ENCODE data around the gene LIPI.
"Not testable (repeated sequence)": the region's sequence is repeated elsewhere in the genome, so short reads cannot be mapped to it uniquely, and the experiment has no call there.

LIPI gene

DNA sequence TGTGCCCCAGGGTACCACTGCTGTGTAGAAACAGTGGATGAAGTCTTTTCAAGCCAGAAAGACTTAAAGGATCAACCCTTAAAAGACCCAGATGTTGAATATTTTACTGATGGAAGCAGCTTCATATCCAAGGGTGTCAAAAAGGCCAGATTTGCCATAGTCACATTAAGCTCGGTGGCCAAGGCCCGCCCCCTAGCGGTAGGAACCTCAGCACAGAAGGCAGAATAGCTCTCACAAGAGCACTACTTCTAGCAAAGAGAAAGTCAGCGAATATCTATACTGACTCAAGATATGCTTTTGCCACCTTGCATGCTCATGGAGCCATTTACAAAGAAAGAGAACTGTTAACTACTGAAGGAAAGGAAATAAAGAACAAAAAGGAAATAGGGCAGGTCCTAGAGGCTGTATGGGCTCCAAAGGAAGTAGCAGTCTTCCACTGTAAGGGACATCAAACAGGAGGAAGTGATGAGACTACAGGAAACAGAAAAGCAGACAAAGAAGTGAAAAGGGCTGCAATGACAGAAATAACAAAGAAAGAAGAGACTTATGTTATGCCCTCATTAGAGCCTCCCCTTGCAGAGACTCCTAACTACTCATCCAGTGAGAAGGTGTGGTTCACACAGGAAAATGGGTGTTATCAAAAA lies 90.5 kb downstream of the LIPI start:
- Histone ChIP-seq H3K4me1 (ENCODE audit: control insufficient read depth in 5 of 5, insufficient read depth in 5 of 5, low read length in 5 of 5) (no peaks in the 10 kb centered on the region), H3K27ac (ENCODE audit: low read depth, low read length) (no peak overlapping the region), H3K9me3 (ENCODE audit: control insufficient read depth in 5 of 5, low read length in 5 of 5) (peaks cover 0 to 2% (median 0%) of the 10 kb centered on the region in 5 donors), H3K36me3 (ENCODE audit: control insufficient read depth in 5 of 5, insufficient read depth in 5 of 5, low read length in 5 of 5) (no peaks in the 10 kb centered on the region), H3K9ac (ENCODE audit: low read length in 5 of 5) (no peak overlapping the region), H3K4me3 (ENCODE audit: low read depth in 1 of 5, low read length in 5 of 5) (no peak overlapping the region), H3K27me3 (ENCODE audit: control insufficient read depth in 5 of 5, insufficient read depth in 4 of 5, low read length in 5 of 5) (no peaks in the 10 kb centered on the region)

DNA sequence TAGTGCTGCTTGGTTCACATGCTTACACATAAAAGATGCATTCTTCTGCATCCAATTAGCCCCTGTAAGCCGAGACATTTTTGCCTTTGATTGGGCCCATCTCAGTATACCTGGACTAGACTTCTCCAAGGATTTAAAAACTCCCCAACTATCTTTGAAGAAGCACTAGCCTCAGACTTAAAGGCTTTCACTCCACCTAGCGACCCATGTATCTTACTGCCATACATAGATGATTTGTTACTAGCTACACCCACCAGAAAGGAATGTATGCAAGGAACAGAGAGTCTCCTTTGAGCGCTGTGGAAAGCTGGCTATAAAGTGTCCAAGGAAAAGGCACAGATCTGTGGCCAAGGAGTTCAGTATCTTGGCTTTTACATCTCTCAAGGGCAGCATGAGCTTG lies 91.7 kb downstream of the LIPI start:
- no peaks in the 10 kb centered on the region for H3K36me3 ChIP-seq (ENCODE audit: control insufficient read depth in 5 of 5, insufficient read depth in 5 of 5, low read length in 5 of 5)
- no peaks in the 10 kb centered on the region for H3K4me1 ChIP-seq (ENCODE audit: control insufficient read depth in 5 of 5, insufficient read depth in 5 of 5, low read length in 5 of 5)
- no peak overlapping the region for H3K4me3 ChIP-seq (ENCODE audit: low read depth in 1 of 5, low read length in 5 of 5)
- peaks cover 0 to 2% (median 0%) of the 10 kb centered on the region in 5 donors for H3K9me3 ChIP-seq (ENCODE audit: control insufficient read depth in 5 of 5, low read length in 5 of 5)
- H3K27me3 ChIP-seq (ENCODE audit: control insufficient read depth in 5 of 5, insufficient read depth in 4 of 5, low read length in 5 of 5): no peaks in the 10 kb centered on the region
- H3K27ac ChIP-seq (ENCODE audit: low read depth, low read length): no peak overlapping the region
- no peak overlapping the region for H3K9ac ChIP-seq (ENCODE audit: low read length in 5 of 5)

DNA sequence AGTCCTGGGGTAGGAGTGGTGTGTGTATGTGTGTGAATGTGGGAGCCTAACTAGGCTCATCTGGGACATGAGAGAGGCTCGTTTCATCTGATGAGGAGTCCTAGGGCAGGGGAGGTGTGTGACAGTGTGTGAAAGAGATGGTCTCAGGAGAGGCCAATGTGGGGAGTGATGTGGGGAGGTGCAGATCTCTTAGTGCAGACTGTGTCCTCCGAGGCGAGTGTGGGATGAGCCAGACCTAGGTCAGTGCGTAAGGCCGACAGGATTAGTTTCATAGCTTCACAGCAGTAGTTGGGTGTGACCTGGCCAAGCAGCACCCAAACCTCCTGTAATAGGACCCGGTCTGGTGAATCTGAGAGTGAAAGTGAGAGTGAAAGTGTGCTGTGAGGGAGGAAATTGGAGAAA lies 94.7 kb downstream of the LIPI start:
- H3K4me3 ChIP-seq (ENCODE audit: low read depth in 1 of 5, low read length in 5 of 5): no peak overlapping the region
- no peak overlapping the region for H3K27ac ChIP-seq (ENCODE audit: low read depth, low read length)
- no peaks in the 10 kb centered on the region for H3K9me3 ChIP-seq (ENCODE audit: control insufficient read depth in 5 of 5, low read length in 5 of 5)
- no peak overlapping the region for H3K9ac ChIP-seq (ENCODE audit: low read length in 5 of 5)
- no peaks in the 10 kb centered on the region for H3K27me3 ChIP-seq (ENCODE audit: control insufficient read depth in 5 of 5, insufficient read depth in 4 of 5, low read length in 5 of 5)
- no peaks in the 10 kb centered on the region for H3K36me3 ChIP-seq (ENCODE audit: control insufficient read depth in 5 of 5, insufficient read depth in 5 of 5, low read length in 5 of 5)
- no peaks in the 10 kb centered on the region for H3K4me1 ChIP-seq (ENCODE audit: control insufficient read depth in 5 of 5, insufficient read depth in 5 of 5, low read length in 5 of 5)

DNA sequence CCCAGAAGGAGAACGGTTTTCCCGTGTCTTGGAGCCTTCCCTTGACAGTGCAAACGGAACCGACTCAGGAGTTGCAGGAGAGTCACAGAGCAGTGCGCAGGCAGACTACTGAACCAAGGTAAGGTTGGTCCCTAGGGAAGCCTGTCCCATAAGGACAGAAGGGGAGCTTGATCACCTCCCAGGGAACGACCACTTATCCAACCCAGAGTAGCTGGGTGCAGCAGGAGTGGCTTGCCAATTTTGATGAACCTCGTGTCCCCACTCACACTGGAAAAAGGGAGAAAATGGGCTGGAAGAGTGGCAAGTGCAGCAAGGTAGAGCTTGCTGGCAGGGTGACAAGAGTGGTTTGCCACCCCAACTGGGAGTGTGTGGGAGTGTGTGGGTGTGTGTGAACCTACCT lies 95.1 kb downstream of the LIPI start:
- no peak overlapping the region for H3K27ac ChIP-seq (ENCODE audit: low read depth, low read length)
- no peaks in the 10 kb centered on the region for H3K36me3 ChIP-seq (ENCODE audit: control insufficient read depth in 5 of 5, insufficient read depth in 5 of 5, low read length in 5 of 5)
- H3K4me1 ChIP-seq (ENCODE audit: control insufficient read depth in 5 of 5, insufficient read depth in 5 of 5, low read length in 5 of 5): no peaks in the 10 kb centered on the region
- H3K27me3 ChIP-seq (ENCODE audit: control insufficient read depth in 5 of 5, insufficient read depth in 4 of 5, low read length in 5 of 5): no peaks in the 10 kb centered on the region
- no peak overlapping the region for H3K4me3 ChIP-seq (ENCODE audit: low read depth in 1 of 5, low read length in 5 of 5)
- H3K9me3 ChIP-seq (ENCODE audit: control insufficient read depth in 5 of 5, low read length in 5 of 5): no peaks in the 10 kb centered on the region
- H3K9ac ChIP-seq (ENCODE audit: low read length in 5 of 5): no peak overlapping the region

DNA sequence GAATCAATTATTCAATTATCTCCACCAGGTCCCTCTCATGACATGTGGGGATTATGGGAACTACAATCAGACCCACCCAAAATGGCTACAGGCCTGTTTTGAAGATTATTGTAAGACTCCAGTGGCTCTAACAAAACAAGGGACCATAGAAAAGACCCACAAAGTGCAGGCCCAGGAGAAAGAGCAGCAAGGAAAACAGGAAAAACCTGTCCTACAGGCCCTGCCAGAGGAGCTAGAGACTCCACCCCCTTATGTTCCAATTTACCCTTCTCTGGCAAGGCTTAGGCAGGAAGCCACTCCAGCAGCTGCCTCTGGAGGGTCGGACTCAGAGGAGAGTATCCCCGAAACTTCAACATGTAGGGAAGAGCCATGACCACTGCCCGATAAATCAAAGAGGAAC lies 96.5 kb downstream of the LIPI start:
- Histone ChIP-seq H3K9ac (ENCODE audit: low read length in 5 of 5) (no peak overlapping the region), H3K4me1 (ENCODE audit: control insufficient read depth in 5 of 5, insufficient read depth in 5 of 5, low read length in 5 of 5) (no peaks in the 10 kb centered on the region), H3K27ac (ENCODE audit: low read depth, low read length) (no peak overlapping the region)

DNA sequence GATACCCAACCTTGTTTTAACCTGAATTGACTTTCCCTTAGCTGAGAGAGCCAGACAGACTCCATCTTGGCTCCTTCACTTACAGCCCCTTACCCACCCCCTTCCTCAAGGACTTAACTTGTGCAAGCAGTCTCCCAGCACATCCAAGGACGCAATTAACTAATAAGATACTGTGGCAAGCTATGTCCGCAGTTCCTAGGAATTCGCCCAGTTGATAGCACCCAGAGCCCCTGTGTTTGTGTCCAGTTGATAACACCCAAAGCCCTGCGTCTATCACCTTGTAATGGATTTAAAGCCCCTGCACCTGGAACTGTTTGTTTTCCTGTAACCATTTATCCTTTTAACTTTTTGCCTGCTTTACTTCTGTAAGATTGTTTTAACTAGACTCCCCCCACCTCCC lies 106.2 kb downstream of the LIPI start:
- H3K27me3 ChIP-seq (ENCODE audit: control insufficient read depth in 5 of 5, insufficient read depth in 4 of 5, low read length in 5 of 5); H3K27ac ChIP-seq (ENCODE audit: low read depth, low read length); H3K36me3 ChIP-seq (ENCODE audit: control insufficient read depth in 5 of 5, insufficient read depth in 5 of 5, low read length in 5 of 5); H3K4me3 ChIP-seq (ENCODE audit: low read depth in 1 of 5, low read length in 5 of 5); H3K9me3 ChIP-seq (ENCODE audit: control insufficient read depth in 5 of 5, low read length in 5 of 5); H3K9ac ChIP-seq (ENCODE audit: low read length in 5 of 5); H3K4me1 ChIP-seq (ENCODE audit: control insufficient read depth in 5 of 5, insufficient read depth in 5 of 5, low read length in 5 of 5): not testable (repeated sequence)

More for the DNA sequence above, 96.5 kb downstream of the LIPI start:
- H3K36me3 ChIP-seq (ENCODE audit: control insufficient read depth in 5 of 5, insufficient read depth in 5 of 5, low read length in 5 of 5): no peaks in the 10 kb centered on the region
- no peak overlapping the region for H3K4me3 ChIP-seq (ENCODE audit: low read depth in 1 of 5, low read length in 5 of 5)
- no peaks in the 10 kb centered on the region for H3K27me3 ChIP-seq (ENCODE audit: control insufficient read depth in 5 of 5, insufficient read depth in 4 of 5, low read length in 5 of 5)
- no peaks in the 10 kb centered on the region for H3K9me3 ChIP-seq (ENCODE audit: control insufficient read depth in 5 of 5, low read length in 5 of 5)

DNA sequence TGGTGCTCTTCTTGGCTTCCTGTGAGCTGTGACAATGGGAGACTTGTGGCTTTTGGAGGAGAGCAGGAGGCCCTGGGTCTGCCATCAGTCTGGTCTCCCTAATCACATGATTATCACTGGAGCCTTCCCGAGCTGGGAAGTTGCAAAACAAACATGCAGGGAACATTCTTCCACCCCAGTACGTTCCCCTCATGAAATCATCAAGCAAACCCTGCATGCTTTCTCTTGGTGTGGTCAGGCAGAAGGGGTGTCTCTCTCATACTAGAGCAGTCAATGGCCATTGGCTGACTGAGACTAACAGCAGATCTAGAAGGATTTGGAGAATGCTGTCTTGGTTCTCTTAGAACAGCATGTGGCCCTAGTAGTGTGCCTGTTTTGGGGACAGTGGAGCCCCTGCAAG lies 111.2 kb downstream of the LIPI start:
- no peaks in the 10 kb centered on the region for H3K27me3 ChIP-seq (ENCODE audit: control insufficient read depth in 5 of 5, insufficient read depth in 4 of 5, low read length in 5 of 5)
- H3K4me3 ChIP-seq (ENCODE audit: low read depth in 1 of 5, low read length in 5 of 5): no peak overlapping the region
- no peak overlapping the region for H3K9ac ChIP-seq (ENCODE audit: low read length in 5 of 5)

DNA sequence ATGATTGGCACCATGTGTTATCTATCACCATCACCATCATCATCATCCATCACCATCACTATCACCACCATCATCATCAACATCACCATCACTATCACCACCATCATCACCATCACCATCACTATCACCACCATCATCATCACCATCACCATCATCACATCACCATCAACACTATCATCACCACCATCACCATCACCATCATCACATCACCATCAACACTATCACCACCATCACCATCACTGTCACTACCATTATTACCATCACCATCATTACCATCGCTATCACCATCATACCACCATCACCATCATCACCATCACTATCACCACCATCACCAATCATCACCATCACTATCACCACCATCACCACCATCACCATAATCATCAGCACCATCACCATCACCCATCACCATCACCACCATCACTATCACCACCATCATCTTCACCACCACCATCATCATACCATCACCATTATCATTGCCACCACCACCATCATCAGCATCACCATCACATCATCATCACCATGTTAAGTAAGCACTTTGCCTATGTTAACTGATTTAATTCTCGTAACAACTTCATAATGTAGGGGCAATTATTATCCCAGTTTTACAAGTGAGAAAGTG lies 112.8 kb downstream of the LIPI start:
- Histone ChIP-seq H3K27ac (ENCODE audit: low read depth, low read length) (no peak overlapping the region), H3K9me3 (ENCODE audit: control insufficient read depth in 5 of 5, low read length in 5 of 5) (peaks cover 0 to 4% (median 0%) of the 10 kb centered on the region in 5 donors), H3K36me3 (ENCODE audit: control insufficient read depth in 5 of 5, insufficient read depth in 5 of 5, low read length in 5 of 5) (peaks cover 0 to 7% (median 3%) of the 10 kb centered on the region in 5 donors), H3K4me1 (ENCODE audit: control insufficient read depth in 5 of 5, insufficient read depth in 5 of 5, low read length in 5 of 5) (no peaks in the 10 kb centered on the region), H3K4me3 (ENCODE audit: low read depth in 1 of 5, low read length in 5 of 5) (no peak overlapping the region), H3K27me3 (ENCODE audit: control insufficient read depth in 5 of 5, insufficient read depth in 4 of 5, low read length in 5 of 5) (no peaks in the 10 kb centered on the region), H3K9ac (ENCODE audit: low read length in 5 of 5) (no peak overlapping the region)

More for the DNA sequence above, 111.2 kb downstream of the LIPI start:
- no peaks in the 10 kb centered on the region for H3K4me1 ChIP-seq (ENCODE audit: control insufficient read depth in 5 of 5, insufficient read depth in 5 of 5, low read length in 5 of 5)
- H3K27ac ChIP-seq (ENCODE audit: low read depth, low read length): no peak overlapping the region
- H3K9me3 ChIP-seq (ENCODE audit: control insufficient read depth in 5 of 5, low read length in 5 of 5): peaks cover 0 to 4% (median 0%) of the 10 kb centered on the region in 5 donors
- peaks cover 0 to 7% (median 3%) of the 10 kb centered on the region in 5 donors for H3K36me3 ChIP-seq (ENCODE audit: control insufficient read depth in 5 of 5, insufficient read depth in 5 of 5, low read length in 5 of 5)

DNA sequence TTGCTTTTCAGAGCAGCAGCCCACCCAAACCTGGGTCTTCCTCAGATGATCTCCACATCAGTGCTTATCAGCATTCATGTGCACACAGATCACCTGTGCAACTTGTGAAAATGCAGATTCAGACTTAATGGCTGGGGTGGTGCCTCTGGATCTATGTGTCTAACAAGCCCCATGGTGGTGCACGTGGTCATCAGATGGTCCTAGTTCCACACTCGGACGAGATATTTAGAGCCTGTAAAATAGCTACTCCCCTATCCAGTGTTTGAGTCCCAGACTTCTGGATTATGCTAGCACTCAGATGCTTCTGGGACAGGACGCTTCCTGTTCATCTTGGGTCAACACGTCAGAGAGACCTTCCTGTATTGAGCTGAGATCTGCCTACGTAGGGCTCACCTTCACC lies 114.2 kb downstream of the LIPI start:
- Histone ChIP-seq H3K9me3 (ENCODE audit: control insufficient read depth in 5 of 5, low read length in 5 of 5) (peaks cover 0 to 4% (median 0%) of the 10 kb centered on the region in 5 donors), H3K36me3 (ENCODE audit: control insufficient read depth in 5 of 5, insufficient read depth in 5 of 5, low read length in 5 of 5) (peaks cover 0 to 7% (median 3%) of the 10 kb centered on the region in 5 donors)

DNA sequence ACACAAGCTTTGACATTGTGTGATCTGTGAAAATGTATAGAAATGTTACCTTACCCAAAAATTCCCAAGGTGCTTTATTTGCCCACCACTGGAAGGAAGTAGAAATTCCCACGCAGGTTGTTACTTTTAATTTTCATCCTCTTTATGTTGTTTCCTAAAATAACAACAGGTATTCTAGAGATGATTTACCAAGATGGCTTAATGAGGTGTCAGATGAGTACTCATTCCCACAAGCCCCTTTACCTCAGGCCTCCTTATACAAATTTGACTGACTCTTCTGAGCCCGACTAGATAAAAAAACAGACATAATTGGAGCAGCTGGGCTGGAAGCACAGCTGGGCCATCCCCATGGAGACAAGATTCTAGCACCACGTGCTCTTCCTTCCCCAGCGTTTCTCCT lies 114.6 kb downstream of the LIPI start:
- Histone ChIP-seq H3K27me3 (ENCODE audit: control insufficient read depth in 5 of 5, insufficient read depth in 4 of 5, low read length in 5 of 5) (no peaks in the 10 kb centered on the region), H3K36me3 (ENCODE audit: control insufficient read depth in 5 of 5, insufficient read depth in 5 of 5, low read length in 5 of 5) (peaks cover 0 to 7% (median 3%) of the 10 kb centered on the region in 5 donors), H3K4me1 (ENCODE audit: control insufficient read depth in 5 of 5, insufficient read depth in 5 of 5, low read length in 5 of 5) (no peaks in the 10 kb centered on the region)

More for the DNA sequence above, 114.2 kb downstream of the LIPI start:
- H3K9ac ChIP-seq (ENCODE audit: low read length in 5 of 5): no peak overlapping the region
- no peaks in the 10 kb centered on the region for H3K27me3 ChIP-seq (ENCODE audit: control insufficient read depth in 5 of 5, insufficient read depth in 4 of 5, low read length in 5 of 5)
- no peak overlapping the region for H3K4me3 ChIP-seq (ENCODE audit: low read depth in 1 of 5, low read length in 5 of 5)
- H3K4me1 ChIP-seq (ENCODE audit: control insufficient read depth in 5 of 5, insufficient read depth in 5 of 5, low read length in 5 of 5): no peaks in the 10 kb centered on the region
- H3K27ac ChIP-seq (ENCODE audit: low read depth, low read length): no peak overlapping the region

More for the DNA sequence above, 114.6 kb downstream of the LIPI start:
- H3K4me3 ChIP-seq (ENCODE audit: low read depth in 1 of 5, low read length in 5 of 5): no peak overlapping the region
- H3K9ac ChIP-seq (ENCODE audit: low read length in 5 of 5): no peak overlapping the region
- no peak overlapping the region for H3K27ac ChIP-seq (ENCODE audit: low read depth, low read length)
- H3K9me3 ChIP-seq (ENCODE audit: control insufficient read depth in 5 of 5, low read length in 5 of 5): peaks cover 0 to 4% (median 0%) of the 10 kb centered on the region in 5 donors
